ENCODE results near the gene LAP3.

DNA sequence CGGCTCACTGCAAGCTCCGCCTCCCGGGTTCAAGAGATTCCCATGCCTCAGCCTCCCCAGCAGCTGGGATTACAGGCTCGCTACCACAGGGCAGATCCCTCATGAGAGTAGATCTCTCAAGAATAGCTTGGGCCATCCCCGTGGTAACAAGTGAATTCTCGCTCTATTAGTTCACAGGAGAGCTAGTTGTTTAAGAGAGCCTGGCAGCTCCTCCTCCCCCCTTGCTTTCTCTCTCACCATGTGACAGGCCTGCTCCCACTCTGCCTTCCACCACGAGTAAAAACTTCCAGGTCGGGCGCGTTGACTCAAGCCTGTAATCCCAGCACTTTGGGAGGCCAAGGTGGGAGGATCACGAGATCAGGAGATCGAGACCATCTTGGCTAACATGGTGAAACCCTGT is 30.3 kb upstream of the LAP3 start:
- no peak for TF ChIP-seq GATA2 (IDR thresholded peaks at IDR 0.05; ENCODE audit: low read depth, low read length)
- TF ChIP-seq GATA3 (IDR thresholded peaks at IDR 0.05; ENCODE audit: low read depth, low read length): no peak
